ENCODE results near the gene OR51A2.

Gene OR51A2

GRCh38 chr11:4991060-4991459, 35.5 kb upstream of the OR51A2 start:
- Histone ChIP-seq H3K9me3 (ENCODE audit: low read length) (no peaks in the 10 kb centered on the region), H3K4me3 (ENCODE audit: low read depth, low read length, poor library complexity, severe bottlenecking) (no peak overlapping the region), H2AFZ (ENCODE audit: low read length) (no peak overlapping the region), H3K9ac (ENCODE audit: low read length) (no peak overlapping the region), H3K4me1 (ENCODE audit: insufficient read depth, low read length, severe bottlenecking) (no peaks in the 10 kb centered on the region), H3K36me3 (ENCODE audit: insufficient read depth, low read length) (no peaks in the 10 kb centered on the region), H3K27me3 (ENCODE audit: insufficient read depth, low read length) (no peaks in the 10 kb centered on the region), H4K20me1 (ENCODE audit: insufficient read depth, low read length) (no peaks in the 10 kb centered on the region), H3K27ac (ENCODE audit: low read depth, low read length, poor library complexity, severe bottlenecking) (no peak overlapping the region), H3K4me2 (ENCODE audit: low read length) (no peak overlapping the region), H3F3A (ENCODE audit: insufficient read depth, low read length) (no peaks in the 10 kb centered on the region), H3K9me2 (ENCODE audit: low read depth, low read length) (no peaks in the 10 kb centered on the region), H3K79me2 (ENCODE audit: insufficient read depth, low read length) (no peaks in the 10 kb centered on the region)
- no peak for TF ChIP-seq EZH2 (IDR thresholded peaks at IDR 0.05; ENCODE audit: borderline replicate concordance, low read length)
- peak; percentile 25; the same call in 1 of the 2 replicates for TF ChIP-seq CTCF (IDR thresholded peaks at IDR 0.05; ENCODE audit: low read length)

GRCh38 chr11:4983841-4984240, 28.3 kb upstream of the OR51A2 start:
- no peak overlapping the region for H3K4me3 ChIP-seq (ENCODE audit: low read depth, low read length, poor library complexity, severe bottlenecking)
- H2AFZ ChIP-seq (ENCODE audit: low read length) = no peak overlapping the region
- TF ChIP-seq EZH2 (IDR thresholded peaks at IDR 0.05; ENCODE audit: borderline replicate concordance, low read length) (no peak), CTCF (IDR thresholded peaks at IDR 0.05; ENCODE audit: low read length) (no peak)

GRCh38 chr11:4982678-4983077, 27.2 kb upstream of the OR51A2 start:
- H3K36me3 ChIP-seq (ENCODE audit: insufficient read depth, low read length) = no peaks in the 10 kb centered on the region
- no peak for TF ChIP-seq CTCF (IDR thresholded peaks at IDR 0.05; ENCODE audit: low read length)
- no peak overlapping the region for H2AFZ ChIP-seq (ENCODE audit: low read length)
- no peak overlapping the region for H3K4me3 ChIP-seq (ENCODE audit: low read depth, low read length, poor library complexity, severe bottlenecking)
- no peaks in the 10 kb centered on the region for H4K20me1 ChIP-seq (ENCODE audit: insufficient read depth, low read length)
- H3F3A ChIP-seq (ENCODE audit: insufficient read depth, low read length) = no peaks in the 10 kb centered on the region
- no peak overlapping the region for H3K9ac ChIP-seq (ENCODE audit: low read length)
- no peaks in the 10 kb centered on the region for H3K9me2 ChIP-seq (ENCODE audit: low read depth, low read length)
- H3K27me3 ChIP-seq (ENCODE audit: insufficient read depth, low read length) = no peaks in the 10 kb centered on the region
- H3K27ac ChIP-seq (ENCODE audit: low read depth, low read length, poor library complexity, severe bottlenecking) = no peak overlapping the region
- H3K4me2 ChIP-seq (ENCODE audit: low read length) = no peak overlapping the region
- no peaks in the 10 kb centered on the region for H3K79me2 ChIP-seq (ENCODE audit: insufficient read depth, low read length)
- H3K9me3 ChIP-seq (ENCODE audit: low read length) = no peaks in the 10 kb centered on the region
- no peaks in the 10 kb centered on the region for H3K4me1 ChIP-seq (ENCODE audit: insufficient read depth, low read length, severe bottlenecking)

More at GRCh38 chr11:4983841-4984240, 28.3 kb upstream of the OR51A2 start:
- H3K4me2 ChIP-seq (ENCODE audit: low read length) = no peak overlapping the region
- no peak overlapping the region for H3K27ac ChIP-seq (ENCODE audit: low read depth, low read length, poor library complexity, severe bottlenecking)
- H3F3A ChIP-seq (ENCODE audit: insufficient read depth, low read length) = no peaks in the 10 kb centered on the region
- no peaks in the 10 kb centered on the region for H3K9me3 ChIP-seq (ENCODE audit: low read length)
- no peaks in the 10 kb centered on the region for H3K4me1 ChIP-seq (ENCODE audit: insufficient read depth, low read length, severe bottlenecking)
- no peaks in the 10 kb centered on the region for H3K79me2 ChIP-seq (ENCODE audit: insufficient read depth, low read length)
- H3K27me3 ChIP-seq (ENCODE audit: insufficient read depth, low read length) = no peaks in the 10 kb centered on the region
- no peak overlapping the region for H3K9ac ChIP-seq (ENCODE audit: low read length)
- H4K20me1 ChIP-seq (ENCODE audit: insufficient read depth, low read length) = no peaks in the 10 kb centered on the region
- H3K9me2 ChIP-seq (ENCODE audit: low read depth, low read length) = no peaks in the 10 kb centered on the region
- no peaks in the 10 kb centered on the region for H3K36me3 ChIP-seq (ENCODE audit: insufficient read depth, low read length)

Measured in OCI-LY1 (cell line).